ENCODE data around the gene TRMT2B.
"Not testable (repeated sequence)": the region's sequence is repeated elsewhere in the genome, so short reads cannot be mapped to it uniquely, and the experiment has no call there.

Gene TRMT2B

DNA sequence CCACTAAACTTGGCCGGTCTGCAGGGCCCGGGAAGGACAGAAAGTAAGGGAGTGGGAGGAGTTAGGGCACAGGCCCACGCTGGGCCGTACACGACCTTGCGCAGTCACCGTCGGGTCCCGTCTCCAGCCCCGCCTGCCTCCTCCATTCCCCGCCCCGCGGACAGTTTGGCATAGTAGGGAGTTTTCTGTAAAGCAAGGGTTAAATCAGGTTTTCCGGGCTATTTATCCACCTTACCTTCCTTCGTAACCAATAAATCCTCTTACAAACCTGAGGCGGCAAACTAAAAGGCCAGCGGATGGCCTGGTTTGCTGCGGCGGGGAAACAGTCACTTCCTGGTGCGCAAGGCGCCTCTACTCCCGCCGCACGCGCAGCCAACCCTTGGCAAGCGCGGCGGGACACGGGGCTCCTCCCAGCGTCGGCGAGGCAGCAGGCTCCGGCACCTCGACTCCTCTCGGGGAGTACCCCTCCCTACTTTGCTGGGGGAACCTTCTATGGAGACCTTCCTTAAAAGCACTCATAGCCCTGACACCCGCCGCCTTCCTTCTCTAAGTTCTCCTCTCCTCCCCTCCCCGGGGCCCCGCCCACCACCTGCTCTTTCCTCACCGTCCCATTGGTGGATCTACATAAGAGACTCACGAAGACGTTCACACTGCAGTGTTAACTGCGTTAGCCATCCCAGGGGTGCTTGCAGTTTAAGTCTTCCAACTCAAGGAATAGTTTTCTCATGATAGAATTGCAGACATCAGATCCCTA is at the start of gene TRMT2B:
TRMT2B (minus strand) TSS at position 563 of the 754 bp plus-strand sequence. CDS start 9,822 bp downstream, outside the sequence.
- ATAC-seq = peak; percentile 90 to 93

DNA sequence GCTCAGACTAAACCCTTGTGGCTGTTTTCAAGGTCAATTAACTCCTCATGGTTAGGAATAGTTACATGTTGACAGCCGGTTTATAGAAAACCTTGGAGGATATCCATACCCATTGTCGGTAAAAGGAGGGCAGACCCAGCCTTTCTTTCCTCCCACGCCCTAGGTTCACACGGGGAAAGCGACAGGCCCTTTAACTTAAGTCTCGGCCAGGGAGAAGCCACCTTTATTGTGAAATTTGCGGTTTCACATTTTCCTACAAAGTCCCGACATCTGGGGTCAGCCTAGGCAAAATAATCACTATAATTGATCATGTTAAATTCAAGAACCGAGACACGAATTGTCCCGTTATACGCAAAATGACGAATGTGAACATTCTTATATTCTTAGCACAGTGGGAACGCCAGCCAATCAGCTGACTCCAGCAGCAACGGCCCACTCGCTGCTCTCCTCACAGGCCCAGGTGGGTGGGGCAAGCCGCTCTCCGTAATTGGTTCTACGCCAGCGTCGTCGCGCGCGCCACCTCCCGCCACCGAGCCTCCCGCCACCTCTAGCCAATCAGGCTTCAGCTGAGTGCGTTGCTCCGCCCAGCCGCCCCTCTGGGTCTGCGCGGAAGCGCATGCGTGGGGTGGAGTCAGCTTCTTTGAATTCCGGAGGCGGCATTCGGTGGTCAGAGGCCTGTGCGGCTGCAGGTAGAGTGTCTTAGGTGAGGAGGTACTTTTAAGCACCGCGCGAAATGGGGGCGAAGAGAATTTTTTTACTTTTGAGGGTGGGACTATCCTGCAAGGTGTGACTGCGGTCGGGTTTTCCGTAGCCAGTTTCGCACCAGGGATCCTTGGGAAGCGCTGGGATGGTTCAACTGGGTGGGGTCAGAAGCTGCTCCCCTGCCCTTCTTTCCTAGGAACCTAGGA is 45.9 kb upstream of the TRMT2B start, which contains the start of gene CENPI:
CENPI (plus strand) TSS at position 659 of the 908 bp plus-strand sequence. CDS start 2,867 bp downstream, outside the sequence.
- ATAC-seq = peak; percentile 98 to 99

DNA sequence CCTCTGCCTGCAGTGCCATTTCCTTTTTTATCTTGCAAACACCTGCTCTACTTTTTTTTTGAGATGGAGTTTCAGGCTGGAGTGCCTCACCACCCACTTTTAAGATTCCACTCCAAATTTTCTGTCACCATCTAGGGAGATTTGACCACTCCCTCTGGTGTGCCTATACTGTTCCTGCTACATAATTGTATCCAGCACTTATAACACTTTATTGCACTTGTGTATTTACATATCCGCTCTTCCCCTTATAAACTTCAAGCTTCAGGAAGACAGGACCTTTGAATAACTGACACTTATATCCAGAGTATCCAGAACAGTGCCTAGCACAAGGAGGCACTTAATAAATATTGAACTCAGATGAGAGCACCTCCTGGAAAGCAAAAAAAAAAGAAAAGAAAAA is 39.9 kb upstream of the TRMT2B start:
- no peak for ATAC-seq

- ATAC-seq = no peak
Observed at GRCh38 chrX:101081231-101081630, 29.3 kb upstream of the TRMT2B start.

DNA sequence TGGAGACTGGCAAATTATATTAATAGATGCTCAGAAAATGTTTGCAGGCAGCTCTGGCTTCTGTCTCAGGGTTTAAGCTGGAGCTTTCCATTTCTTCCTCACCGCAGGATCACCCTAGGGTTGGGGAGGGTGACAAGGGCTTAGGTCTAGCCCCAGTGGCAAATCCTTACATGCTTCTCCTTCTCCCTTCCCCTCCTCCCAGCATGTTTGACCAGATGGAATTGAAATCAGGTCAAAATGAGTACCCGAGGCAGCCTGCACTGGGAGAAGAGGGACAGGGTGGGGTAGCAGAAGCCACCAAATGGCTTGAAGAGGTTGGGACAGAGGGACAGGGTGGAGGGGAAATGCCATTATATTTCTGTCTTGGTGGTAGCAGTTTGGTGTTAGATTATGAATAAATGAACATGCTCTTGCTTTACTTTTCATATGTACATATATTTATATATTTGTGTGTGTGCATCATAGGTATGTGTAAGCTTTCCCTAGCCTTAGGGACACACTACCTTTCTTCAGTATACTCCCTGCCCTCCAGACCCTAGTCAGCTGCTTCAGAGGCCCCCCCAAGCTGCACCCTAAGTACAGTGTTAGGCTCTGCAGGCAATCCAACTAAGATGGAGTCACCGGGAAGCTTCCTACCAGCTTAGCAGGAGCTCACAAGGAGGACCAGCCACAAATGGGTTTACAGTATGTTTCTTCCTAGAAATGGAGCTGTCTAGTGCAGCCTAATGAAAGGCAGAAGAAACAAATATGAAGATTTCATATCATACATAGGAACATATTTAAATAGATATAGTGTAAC is 28.6 kb upstream of the TRMT2B start:
- no peak for ATAC-seq

- ATAC-seq = no peak
Observed at GRCh38 chrX:101079736-101080270, 27.9 kb upstream of the TRMT2B start.

GRCh38 chrX:101078716-101079598 is 27.0 kb upstream of the TRMT2B start, which contains the start of gene TMEM35A:
Gene TMEM35A (plus strand): TSS chrX:101078879. CDS start chrX:101079003, 124 bp downstream.
- no peak for ATAC-seq

DNA sequence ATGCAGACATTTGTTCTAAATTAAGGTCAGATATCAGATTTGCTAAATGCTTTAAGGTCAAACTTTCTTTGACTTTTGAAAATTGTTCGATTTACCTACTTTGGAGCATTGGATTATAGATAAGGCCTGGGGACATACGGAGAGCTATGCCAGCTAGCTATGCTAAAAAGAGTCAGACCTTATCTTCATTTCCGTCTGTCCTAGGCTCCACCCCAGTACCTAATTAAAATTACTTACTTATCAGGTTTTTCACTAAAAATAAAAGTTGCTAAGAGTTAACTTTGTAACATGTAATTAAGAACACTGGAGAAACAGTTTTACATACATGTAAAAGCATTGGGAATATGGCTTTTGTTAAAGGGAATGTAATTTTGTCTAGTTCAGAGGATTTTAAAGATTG is 19.7 kb upstream of the TRMT2B start:
- ATAC-seq = no peak

- no peak for ATAC-seq
Observed at GRCh38 chrX:101062176-101062575, 10.3 kb upstream of the TRMT2B start.

GRCh38 chrX:101057093-101057714 is 5.3 kb upstream of the TRMT2B start:
- ATAC-seq = peak; percentile 20 to 35

DNA sequence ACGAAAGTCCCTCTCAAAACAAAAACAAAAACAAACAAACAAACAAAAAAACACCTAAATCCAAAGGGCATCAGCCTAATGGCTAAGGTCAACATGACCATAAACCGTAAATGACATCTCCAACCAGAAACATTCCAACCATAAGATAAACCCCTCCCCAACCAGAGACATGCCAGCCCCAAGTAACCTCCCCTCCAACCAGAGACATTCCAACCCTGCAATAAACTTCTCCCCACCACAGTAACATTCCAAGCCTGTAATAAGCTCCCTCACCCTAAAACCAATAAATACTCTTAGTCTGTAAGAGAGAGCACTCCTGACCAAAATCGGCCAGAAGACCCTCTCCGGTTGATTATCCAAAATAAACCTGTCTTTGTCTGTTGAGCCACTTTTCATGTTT is 4.6 kb upstream of the TRMT2B start:
- ATAC-seq = not testable (repeated sequence)

GRCh38 chrX:101051153-101051548 is 760 bp downstream of the TRMT2B start:
- ATAC-seq = no peak

GRCh38 chrX:101040197-101040596 is 11.7 kb downstream of the TRMT2B start:
- ATAC-seq = peak; percentile 17 to 80

- ATAC-seq = no peak
Observed at GRCh38 chrX:101037231-101037630, 14.7 kb downstream of the TRMT2B start.

DNA sequence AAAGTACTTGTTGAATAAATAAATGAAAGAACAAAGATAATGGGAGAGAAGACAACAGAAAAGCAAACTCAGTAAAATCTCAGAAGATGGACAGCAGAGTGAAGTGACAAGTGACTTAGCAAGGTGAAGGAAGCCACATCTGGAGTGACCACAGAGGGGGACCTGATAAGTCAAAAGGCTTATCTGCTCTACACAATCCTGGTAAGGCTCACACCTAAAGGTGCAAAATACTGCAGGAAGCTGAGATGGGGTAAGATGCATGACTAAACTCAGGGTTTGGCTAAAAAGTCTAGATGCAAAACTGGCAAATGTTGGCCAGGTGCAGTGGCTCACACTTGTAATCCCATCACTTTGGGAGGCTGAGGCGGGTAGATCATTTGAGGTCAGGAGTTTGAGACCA is 22.2 kb downstream of the TRMT2B start:
- no peak for ATAC-seq

- ATAC-seq = no peak
Observed at GRCh38 chrX:101028562-101028961, 23.3 kb downstream of the TRMT2B start.

DNA sequence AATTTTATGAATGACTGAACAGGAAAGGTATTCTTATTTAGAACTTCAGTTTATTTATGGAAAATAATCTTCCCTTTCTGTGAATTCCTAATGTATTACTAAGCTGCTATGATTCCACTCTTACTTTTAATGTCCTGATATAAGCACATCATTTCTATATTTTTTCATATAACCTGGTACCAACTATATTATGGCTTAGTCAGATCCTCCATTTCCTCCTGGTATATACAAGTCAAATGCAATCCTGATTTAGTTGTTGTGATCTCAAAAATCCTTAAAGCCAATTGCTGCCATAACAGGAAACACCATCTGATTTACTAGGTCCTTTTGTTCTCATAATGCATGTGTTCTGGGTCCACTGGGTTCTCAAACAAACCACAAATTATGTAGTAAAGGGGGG is 26.8 kb downstream of the TRMT2B start:
- ATAC-seq = no peak

GRCh38 chrX:101022020-101022419 is 29.9 kb downstream of the TRMT2B start:
- ATAC-seq = no peak

DNA sequence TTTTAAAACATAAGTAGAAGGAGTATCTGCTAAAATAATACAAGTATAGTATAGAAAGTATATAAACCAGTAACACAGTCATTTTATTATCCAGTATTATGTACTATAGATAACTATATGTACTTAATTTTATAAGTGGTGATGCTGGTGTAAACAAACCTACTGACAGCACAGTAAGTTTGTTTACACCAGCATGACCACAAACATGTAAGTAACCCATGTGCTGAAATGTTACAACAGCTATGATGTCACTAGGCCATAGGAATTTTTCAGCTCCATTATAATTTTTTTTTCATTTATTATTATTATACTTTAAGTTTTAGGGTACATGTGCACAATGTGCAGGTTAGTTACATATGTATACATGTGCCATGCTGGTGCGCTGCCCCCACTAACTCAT is 39.9 kb downstream of the TRMT2B start:
- not testable (repeated sequence) for ATAC-seq

GRCh38 chrX:101009090-101009489 is 42.8 kb downstream of the TRMT2B start:
- no peak for ATAC-seq

GRCh38 chrX:100999451-100999850 is 52.5 kb downstream of the TRMT2B start:
- no peak for ATAC-seq

All from activated CD4-positive, CD25-positive, alpha-beta regulatory T cell treated with anti-CD3 and anti-CD28 coated beads, Interleukin-2, amount 50 U/mL, for 24 hours (primary cell).